BJ (cell line): ENCODE measurements around the gene MOGAT1. TPM values are rescaled to one million over a fixed set of nuclear protein-coding genes. Genes with fewer than 3 reads are reported as not detected.

ENCODE experiments used
- CTCF ChIA-PET: fragments of 350-600 bp; formaldehyde crosslinking; extraction: SDS; loops from one replicate; lab custom pipeline; 2021; ENCODE audit warnings: antibody characterized with exemption, inconsistent platforms; lab: Yijun Ruan, JAX
- POLR2A ChIA-PET: fragments of 300-600 bp; sonication (Branson Sonifier 250); formaldehyde crosslinking; extraction: SDS; loops from one replicate; lab custom pipeline; 2021; ENCODE audit warnings: antibody characterized with exemption; lab: Charles Lee
- DNase-seq: peaks from one replicate; pipeline ENCODE4 v3.0.0-alpha.2; 2011; ENCODE audit warnings: low read depth
- H3K27me3 ChIP-seq: 2 replicates; pipeline ENCODE4 v1.6.0; 2011; ENCODE audit warnings: low read length; ENCODE audit not compliant: control insufficient read depth, insufficient read depth
- H3K36me3 ChIP-seq: 2 replicates; pipeline ENCODE4 v1.5.1; 2011; ENCODE audit warnings: low read length; ENCODE audit not compliant: control insufficient read depth, insufficient read depth
- H3K4me3 ChIP-seq: 2 replicates; pipeline ENCODE4 v1.5.1; 2011; ENCODE audit warnings: low read depth, mild to moderate bottlenecking, control low read depth, low read length
- polyA plus RNA-seq: library from polyadenylated mRNA; depleted of rRNA; stranded (reverse); fragments of >200 nt; gene quantifications from 2 replicates; pipeline ENCODE4 v1.2.3, GENCODE V29; 2011
- TF ChIP-seq, protein P1 (sequence below): IDR thresholded peaks from 2 replicates; pipeline ENCODE4 v1.5.1; 2011; ENCODE audit warnings: low read depth, mild to moderate bottlenecking, control low read depth, inconsistent platforms, low read length, moderate library complexity; ENCODE audit not compliant: insufficient read depth

MOGAT1 gene
- polyA plus RNA-seq, 1 experiment = not detected

DNA sequence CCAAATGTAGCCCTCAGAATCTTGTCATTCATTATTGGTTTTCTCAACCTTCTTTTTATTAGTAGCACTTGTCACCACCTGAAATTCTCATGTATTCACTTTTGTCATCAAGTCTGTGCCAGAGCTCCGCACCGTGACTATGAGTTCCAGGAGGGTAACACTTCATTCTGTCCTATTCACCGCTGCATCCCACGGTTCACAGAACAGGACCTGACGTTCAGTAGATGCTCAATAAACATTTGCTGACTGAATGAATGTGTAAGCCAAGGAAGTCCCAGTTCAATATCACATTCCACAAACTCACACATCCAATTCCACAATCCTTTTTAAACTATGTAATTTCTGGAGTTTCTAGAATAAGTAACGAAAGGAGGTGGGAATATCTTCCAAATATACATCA, 65.5 kb downstream of the MOGAT1 start:
- Histone ChIP-seq H3K36me3 (no peaks in the 10 kb centered on the region), H3K27me3 (no peaks in the 10 kb centered on the region), H3K4me3 (no peak overlapping the region)
- POLR2A ChIA-PET = no interaction called here
- no peak for DNase-seq
- TF ChIP-seq, protein P1, sequence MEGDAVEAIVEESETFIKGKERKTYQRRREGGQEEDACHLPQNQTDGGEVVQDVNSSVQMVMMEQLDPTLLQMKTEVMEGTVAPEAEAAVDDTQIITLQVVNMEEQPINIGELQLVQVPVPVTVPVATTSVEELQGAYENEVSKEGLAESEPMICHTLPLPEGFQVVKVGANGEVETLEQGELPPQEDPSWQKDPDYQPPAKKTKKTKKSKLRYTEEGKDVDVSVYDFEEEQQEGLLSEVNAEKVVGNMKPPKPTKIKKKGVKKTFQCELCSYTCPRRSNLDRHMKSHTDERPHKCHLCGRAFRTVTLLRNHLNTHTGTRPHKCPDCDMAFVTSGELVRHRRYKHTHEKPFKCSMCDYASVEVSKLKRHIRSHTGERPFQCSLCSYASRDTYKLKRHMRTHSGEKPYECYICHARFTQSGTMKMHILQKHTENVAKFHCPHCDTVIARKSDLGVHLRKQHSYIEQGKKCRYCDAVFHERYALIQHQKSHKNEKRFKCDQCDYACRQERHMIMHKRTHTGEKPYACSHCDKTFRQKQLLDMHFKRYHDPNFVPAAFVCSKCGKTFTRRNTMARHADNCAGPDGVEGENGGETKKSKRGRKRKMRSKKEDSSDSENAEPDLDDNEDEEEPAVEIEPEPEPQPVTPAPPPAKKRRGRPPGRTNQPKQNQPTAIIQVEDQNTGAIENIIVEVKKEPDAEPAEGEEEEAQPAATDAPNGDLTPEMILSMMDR = no peak
- CTCF ChIA-PET = interaction anchor here (1.2 to 1.6 kb wide), 3 partner anchors 10 to 123 kb away, joined by 3 to 5 read pairs (median 4); no protein-coding TSS in a partner anchor

DNA sequence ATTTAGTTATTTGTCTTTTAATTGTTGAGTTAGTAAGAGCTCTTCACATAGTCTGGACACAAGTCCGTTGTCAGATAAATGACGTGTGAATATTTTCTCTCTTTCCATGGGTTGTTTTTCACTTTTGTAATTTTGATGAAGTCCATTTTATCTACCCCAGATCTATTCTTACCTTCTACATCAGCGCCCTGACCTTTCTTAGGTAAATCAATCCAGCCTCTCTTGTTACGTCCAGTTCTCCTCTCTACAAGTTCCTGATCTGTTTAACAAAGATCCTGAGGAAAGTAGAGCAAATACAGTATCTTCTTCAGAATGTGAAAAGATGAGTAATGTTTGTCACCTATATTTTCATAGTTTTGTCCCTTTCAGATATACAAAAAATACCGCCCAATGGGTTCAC, 66.9 kb downstream of the MOGAT1 start:
- TF ChIP-seq, protein P1 = no peak
- POLR2A ChIA-PET = no interaction called here
- CTCF ChIA-PET = interaction anchor here (1.2 kb wide), 1 partner anchor 122 kb away, joined by 3 read pairs; no protein-coding TSS in a partner anchor
- Histone ChIP-seq H3K27me3 (no peaks in the 10 kb centered on the region), H3K4me3 (no peak overlapping the region), H3K36me3 (no peaks in the 10 kb centered on the region)
- no peak for DNase-seq

DNA sequence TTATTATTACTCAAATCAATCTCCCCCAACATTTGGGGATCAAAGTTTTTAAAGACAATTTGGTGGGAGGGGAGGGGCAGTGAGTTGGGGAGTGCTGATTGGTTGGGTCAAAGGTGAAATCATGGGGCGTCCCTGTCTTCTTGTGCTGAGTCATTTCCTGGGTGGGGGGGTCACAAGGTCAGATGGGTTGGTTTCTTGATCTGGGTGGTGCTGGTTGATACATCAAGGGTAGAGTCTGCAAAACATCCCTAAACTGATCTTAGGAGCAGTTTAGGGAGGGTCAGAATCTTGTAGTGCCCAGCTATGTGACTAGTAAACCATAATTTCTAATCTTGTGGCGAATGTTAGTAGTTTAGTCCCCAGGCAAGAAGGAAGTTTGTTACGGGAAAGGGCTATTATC, 67.4 kb downstream of the MOGAT1 start:
- TF ChIP-seq, protein P1 = no peak
- CTCF ChIA-PET = interaction anchor here (1.2 kb wide), 1 partner anchor 125 kb away, joined by 3 read pairs; no protein-coding TSS in a partner anchor
- no peak overlapping the region for H3K4me3 ChIP-seq
- POLR2A ChIA-PET = no interaction called here
- DNase-seq = no peak
- H3K36me3 ChIP-seq = no peaks in the 10 kb centered on the region
- no peaks in the 10 kb centered on the region for H3K27me3 ChIP-seq

DNA sequence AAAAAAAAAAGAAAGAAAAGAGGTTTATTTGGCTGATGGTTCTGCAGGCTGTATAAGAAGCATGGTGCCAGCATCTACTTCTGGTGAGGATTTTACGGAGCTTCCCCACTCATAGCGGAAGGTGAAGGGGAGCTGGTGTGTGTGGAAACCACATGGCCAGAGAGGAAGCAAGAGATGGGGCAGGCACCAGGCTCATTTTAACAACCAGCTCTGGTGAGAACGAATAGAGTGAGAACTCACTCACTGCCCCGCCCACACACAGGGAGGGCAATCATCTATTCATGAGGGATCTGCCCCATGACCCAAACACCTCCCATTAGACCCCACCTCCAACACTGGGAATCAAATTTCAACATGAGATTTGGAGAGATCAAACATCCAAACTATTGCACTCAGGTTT, 68.5 kb downstream of the MOGAT1 start:
- POLR2A ChIA-PET = no interaction called here

DNA sequence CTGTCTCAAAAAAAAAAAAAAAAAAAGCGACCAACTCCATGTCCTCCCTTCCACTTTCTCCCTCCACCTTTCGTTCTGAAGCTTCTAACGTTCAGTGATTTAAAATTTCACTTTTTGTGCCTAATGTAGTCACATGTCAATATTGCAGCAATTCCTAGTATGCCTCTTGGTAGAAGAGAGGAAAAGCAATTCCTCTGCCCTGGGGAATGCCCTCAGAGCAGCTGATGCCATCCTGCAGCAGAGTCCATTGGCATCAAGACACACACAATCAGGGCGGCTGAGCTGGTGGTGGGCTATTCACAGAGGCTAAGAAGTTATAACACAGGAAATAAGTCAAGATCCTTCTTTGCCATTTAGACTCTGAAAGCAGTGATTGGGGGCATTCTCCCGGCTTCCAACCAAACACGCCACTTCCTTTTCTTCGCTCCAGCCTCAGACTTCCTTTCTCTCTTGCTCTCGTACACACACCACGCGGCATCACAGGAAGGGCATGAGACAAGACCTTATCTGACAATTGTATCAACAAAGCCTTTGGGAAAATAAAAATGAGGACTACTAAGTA, 71.9 kb downstream of the MOGAT1 start:
- POLR2A ChIA-PET = no interaction called here
- TF ChIP-seq, protein P1 = no peak
- H3K27me3 ChIP-seq = no peaks in the 10 kb centered on the region
- CTCF ChIA-PET = interaction anchor here (0.6 kb wide), 1 partner anchor 8 kb away, joined by 3 read pairs; no protein-coding TSS in a partner anchor
- DNase-seq = no peak
- H3K36me3 ChIP-seq = no peaks in the 10 kb centered on the region
- no peak overlapping the region for H3K4me3 ChIP-seq

More for the DNA sequence above, 68.5 kb downstream of the MOGAT1 start:
- TF ChIP-seq, protein P1 = no peak
- H3K36me3 ChIP-seq = no peaks in the 10 kb centered on the region
- CTCF ChIA-PET = interaction anchor here (1.2 kb wide), 1 partner anchor 124 kb away, joined by 3 read pairs; no protein-coding TSS in a partner anchor
- no peak overlapping the region for H3K4me3 ChIP-seq
- H3K27me3 ChIP-seq = no peaks in the 10 kb centered on the region
- DNase-seq = no peak
